HG02884 (cell line): ENCODE data around the gene CAMK2B.
A peak's percentile ranks its signal among the peaks of the same experiment; 100 is the strongest.
"Not testable (repeated sequence)": the region's sequence is repeated elsewhere in the genome, so short reads cannot be mapped to it uniquely, and the experiment has no call there.

ENCODE experiments used
- ATAC-seq: cut with Tn5 transposase; IDR thresholded peaks from one replicate; pipeline ENCODE4 v1.9.1; 2021; ENCODE audit warnings: mild to moderate bottlenecking, moderate library complexity; ENCODE audit not compliant: unreplicated experiment

CAMK2B gene

DNA sequence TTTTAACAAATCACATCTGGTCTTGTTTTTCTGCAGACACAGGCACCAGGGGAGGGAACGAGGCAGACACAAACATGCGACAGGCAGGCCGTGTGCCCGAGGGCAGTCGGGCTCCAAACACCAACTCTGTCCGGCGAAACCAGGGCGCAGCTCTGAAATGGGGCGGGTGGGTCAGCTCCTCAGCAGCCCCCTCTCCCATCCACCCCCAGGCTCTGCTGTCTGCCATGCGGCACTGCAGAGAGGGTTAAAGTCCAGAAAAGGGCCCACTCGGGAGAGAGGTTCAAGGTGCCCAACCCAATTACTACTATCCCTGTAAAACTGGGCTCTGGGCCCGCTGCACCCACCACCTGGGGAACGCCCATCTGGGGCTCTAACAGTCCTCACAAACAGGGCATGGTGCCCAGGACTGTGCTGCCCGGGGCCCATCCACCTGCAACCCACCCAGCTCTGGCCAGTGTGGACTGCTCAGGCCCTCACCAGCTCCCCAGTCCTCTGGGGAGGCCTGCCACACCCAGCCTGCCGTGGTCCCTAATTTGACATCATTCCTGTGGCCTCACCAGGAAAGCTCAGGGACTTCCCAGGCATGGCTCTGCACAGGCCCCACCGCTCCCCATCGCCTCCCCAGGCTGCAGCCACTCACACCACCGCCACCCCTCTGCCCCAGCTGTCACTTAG is 105.9 kb downstream of the CAMK2B start:
- ATAC-seq = no peak

DNA sequence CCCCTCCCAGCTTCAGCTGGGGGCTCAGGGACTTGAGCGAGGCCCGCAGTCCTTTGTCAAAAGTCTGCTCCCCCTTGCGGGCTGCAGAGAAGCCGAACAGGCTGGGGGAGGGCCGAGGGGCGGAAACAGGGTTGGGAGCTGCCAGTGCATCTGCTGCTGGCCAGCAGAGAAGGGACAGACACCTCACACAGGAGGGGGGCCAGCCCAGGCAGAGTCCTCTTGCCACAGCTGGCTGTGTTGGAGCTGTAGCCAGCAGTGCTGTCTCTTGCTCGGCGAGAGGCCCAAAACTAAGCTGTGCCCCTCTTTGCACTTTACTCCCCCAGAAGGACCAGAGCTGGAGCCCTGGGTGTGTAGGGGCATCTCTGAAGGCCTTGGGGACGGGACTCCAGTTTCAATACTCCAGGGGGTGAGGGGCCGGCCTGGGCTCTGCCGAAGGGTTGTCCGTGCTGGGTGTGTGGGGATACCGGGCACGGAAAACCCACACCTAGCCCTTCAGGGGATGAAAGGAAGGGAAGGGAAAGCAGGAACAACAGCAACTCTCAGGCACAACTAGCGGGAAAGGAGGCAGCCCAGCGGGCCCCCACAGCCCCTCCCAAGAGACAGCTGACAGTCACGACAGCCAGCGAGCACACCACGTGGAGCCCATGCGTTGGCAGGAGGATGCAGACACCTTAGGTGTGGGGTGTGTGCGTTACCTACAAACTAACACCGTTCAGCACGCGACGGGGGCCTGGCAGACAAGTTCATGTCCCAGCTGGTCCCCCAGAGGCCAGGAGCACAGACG is 106.8 kb downstream of the CAMK2B start:
- no peak for ATAC-seq

GRCh38 chr7:44217852-44218402 is 107.5 kb downstream of the CAMK2B start:
- ATAC-seq = no peak

GRCh38 chr7:44217223-44217714 is 108.1 kb downstream of the CAMK2B start:
- no peak for ATAC-seq

DNA sequence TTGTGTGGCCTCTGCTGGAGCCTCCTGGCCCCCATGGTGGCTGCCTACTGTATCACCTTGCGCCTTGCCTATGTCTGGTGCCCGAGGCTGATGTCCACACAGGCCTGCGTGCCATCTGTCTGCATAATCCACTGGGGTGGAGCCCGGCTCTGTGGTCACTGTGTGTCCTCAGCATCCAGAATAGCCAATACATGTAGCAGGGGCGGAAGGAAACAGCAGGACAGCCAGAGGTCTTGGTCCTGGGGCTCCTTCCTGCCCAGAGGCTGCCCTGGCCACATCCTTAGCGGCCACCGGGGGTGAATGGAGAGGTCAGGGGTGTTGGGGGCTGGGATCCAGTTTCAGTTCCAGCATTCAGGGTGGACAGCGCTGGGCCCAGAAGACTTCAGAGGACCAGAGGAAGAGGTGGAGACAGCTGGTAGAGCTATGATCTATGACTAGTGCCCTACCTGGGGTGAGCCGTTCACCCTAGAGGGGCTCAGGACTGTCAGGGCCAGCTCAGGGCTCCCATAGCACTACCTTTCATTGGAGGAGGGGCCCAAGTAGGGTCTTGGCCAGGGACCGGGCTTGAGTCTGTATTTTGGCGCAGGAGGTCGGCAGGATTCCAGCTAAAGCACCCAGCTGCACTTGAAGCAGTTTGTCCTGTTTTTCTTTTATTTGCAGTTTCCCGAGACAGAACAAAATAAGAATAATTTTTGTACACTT is 108.7 kb downstream of the CAMK2B start:
- ATAC-seq = no peak

DNA sequence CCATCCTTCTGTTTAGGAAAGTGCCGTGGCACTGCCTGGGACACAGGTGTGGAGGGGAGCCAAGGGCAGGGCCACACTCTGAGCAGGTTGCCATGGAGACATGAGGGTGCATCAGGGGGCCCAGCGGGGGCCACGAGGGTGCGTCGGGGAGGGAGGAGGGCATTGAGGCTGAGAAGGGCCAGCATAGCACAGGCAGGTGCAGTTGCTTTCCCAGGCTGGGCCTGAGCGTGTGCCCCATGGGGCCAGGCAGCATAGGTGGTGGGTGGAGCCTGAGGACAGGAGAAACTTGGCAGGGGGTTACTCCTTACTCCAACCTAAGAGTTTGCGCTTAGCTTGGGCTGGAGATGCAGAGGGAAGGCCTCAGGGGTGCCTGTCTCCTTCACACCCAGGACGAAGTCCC is 109.4 kb downstream of the CAMK2B start:
- ATAC-seq = no peak

DNA sequence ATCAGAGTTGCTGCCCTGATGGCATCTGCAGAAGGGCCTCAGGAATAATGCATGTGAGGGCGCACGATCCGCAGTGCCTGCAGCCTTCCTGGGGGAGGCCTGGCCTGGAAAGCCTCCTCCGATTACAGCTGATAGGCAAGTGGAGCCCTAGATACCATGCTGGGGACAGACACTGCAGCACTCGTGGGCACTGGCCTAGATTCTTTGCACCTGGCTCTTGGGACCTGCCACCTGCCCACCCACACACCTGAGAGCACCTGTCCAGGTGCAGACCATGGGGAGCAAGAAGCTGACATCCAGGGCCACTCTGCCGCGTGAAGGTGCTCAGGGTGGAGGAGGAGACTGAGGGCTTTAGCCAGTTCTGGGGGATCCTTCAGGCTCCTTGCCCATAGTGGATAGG is 109.9 kb downstream of the CAMK2B start:
- ATAC-seq = no peak

DNA sequence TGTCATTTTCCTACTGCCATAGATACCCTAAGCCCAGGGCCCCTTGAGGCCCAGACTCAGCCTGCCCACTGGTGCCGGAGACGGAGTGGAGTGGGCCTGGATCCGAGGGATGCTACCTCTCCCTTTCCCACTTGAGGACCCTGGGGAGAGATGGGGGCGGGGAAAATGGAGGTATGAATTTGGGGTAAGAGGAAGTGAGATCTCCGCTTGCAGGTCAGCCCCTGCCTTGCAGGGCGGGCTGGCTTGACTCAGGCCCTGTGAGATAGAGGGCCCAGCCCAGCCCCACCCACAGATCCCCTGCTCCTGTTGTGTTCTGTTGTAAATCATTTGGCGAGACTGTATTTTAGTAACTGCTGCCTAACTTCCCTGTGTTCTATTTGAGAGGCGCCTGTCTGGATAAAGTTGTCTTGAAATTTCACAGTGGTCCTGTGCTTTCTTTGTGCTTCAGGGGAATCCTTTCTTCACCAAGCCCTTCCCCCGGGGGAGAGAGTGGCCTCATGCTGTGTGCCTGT is 111.5 kb downstream of the CAMK2B start:
- ATAC-seq = no peak

- ATAC-seq = no peak
Observed at GRCh38 chr7:44213206-44213876, 112.1 kb downstream of the CAMK2B start.

DNA sequence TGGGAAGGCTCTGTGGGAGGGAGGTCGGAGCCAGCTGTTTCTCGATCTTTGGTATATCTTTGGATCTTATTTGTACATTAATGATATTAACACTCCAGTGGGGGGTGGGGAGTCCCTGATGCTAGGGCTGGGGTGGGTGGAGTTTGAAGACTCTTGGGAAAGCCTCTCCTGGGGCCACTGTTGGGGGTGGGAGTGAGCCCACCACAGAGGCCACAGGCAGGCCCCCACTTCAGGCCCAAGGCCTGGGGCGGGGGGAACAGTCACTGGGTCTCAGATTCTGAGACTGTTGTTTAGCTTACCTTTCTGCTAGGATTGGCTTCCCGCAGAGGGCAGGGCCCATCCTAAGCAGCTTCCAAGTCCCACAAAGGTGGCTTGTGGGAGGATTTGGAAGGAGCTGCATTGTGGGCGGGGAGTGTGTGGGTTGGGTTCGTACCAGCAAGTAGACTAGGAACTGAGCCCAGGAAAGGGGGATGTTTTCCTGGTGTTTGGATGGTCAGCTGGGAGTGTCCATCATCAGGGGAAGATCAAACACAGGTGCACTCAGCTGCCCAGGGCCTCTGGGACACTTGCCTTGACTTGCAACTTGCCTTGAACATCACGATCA is 112.7 kb downstream of the CAMK2B start:
- ATAC-seq = no peak

DNA sequence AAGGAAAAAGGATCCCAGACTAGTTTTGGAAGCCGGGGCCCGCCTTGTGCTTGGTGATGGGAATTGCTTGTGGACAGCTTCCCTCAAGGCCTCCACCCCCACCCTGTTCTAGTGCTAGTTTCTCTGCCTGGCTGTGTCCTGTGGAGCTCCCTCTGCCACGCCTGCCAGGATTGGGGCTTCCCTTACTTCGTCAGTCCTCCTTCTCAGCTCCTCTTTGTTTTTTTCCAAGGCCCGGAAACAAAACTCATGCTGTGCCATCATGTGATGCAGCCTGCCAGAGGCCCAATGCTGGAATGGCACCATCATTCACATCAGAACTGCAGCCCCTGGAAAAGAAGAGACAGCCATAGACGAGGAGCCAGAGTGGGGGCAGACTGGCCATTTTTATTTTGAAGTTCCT is 113.4 kb downstream of the CAMK2B start:
- no peak for ATAC-seq

DNA sequence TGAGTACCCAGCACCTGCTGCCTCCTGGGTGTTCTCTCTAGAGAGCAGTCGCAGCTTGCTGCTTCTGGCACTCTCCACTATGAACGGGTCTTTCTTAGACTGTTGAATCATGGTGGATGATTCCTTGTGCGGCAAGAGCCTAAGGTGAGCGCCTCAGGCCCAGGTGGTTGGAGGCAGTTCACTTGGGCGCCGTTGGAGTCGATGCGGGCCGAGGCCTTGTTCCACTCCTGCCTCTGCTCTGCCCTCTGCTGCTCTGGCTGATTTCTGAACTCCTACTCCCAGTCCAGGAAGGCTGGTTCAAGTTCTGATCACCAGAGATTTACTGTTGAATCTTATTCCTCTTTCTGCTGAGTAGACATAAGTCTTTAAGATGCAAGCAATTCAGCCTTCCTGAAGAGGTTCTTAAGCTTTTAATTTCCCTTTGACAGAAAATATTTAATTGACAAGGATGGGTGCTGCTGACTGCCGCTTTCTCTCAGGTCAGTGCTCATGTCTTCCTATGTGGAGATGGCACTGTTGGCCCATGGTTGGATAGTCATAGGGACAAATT is 114.2 kb downstream of the CAMK2B start:
- no peak for ATAC-seq

DNA sequence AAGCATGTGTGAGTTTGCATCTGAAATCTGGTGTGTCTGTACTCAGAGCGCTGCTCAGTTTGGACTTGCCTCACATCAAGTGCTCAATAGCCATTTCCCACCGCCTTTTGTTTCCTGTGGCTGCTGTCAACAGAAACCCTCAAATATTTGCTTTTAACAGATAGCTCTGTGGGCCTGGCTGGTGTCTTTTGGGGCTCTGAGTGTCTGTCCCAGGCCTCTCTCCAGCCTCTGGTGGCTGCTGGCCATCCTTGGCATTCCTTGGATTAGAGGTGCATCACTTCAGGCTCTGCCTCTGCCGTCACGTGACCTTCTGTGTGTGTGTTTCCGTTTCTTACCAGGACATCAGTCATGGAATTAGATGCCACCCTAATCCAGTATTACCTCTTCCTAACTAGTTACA is 115.3 kb downstream of the CAMK2B start:
- ATAC-seq = no peak

- ATAC-seq = no peak
Observed at GRCh38 chr7:44208085-44208484, 117.3 kb downstream of the CAMK2B start.

DNA sequence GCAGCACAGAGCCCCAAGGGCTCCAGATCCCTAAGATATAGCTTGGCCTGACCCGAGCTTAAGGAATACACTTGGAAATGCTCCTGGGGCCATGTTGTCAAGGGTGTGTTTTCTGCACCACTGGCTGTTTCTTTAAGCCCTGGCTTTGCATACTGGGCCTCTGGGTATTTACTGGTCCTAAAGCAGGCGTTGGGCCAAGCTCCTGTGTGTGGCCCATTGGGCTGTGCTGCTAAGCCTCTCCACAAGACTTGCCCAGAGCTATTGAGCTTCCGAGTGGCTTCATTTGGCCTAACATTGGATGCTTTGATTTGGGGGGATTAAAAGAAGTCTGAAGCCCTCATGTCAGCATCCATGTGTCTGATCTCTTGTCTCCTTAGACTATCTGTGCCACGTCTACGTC is 119.4 kb downstream of the CAMK2B start:
- ATAC-seq = no peak

GRCh38 chr7:44201813-44202212 is 123.6 kb downstream of the CAMK2B start:
- ATAC-seq = no peak

DNA sequence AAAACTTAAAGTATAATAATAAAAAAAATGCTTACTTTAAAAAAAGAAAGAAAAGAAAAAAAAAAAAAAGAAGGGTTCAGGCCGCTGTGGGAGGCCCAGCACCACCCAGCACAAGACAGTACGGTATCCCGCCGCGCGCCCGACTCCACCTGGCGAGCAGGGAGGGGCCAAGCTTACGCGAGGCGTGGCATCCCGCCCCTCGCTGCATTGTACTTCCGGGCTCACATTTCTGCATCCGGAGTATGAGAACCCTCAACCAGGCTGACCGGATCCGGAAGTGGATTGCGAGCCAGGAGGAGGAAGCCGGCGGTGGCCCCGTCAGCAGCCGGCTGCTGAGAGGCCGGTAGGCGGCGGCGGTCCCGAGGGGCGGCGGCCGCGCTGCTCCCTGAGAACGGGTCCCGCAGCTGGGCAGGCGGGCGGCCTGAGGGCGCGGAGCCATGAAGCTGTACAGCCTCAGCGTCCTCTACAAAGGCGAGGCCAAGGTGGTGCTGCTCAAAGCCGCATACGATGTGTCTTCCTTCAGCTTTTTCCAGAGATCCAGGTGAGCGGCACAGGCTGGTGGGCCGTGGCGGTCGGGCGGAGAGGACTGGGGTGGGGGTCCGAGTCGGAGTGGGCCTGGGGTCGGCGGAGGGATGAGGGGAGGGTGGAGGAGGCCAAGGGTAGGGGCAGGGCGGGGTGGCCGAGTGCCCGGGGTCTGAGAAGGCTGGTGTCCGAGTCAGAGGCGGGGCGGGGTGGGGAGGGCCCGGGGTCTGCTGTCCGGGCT is 124.5 kb downstream of the CAMK2B start, which contains the start of gene YKT6:
Gene YKT6, plus strand, starts transcription at position 280 of the 763 bp plus-strand sequence. Its CDS starts 158 bp downstream, at position 438.
- ATAC-seq = peak; percentile 97

- not testable (repeated sequence) for ATAC-seq
Observed at GRCh38 chr7:44200163-44200562, 125.2 kb downstream of the CAMK2B start.

- ATAC-seq = no peak
Observed at GRCh38 chr7:44197474-44197873, 127.9 kb downstream of the CAMK2B start.
